ENCODE measurements around the gene BACH1.

The BACH1 gene

DNA sequence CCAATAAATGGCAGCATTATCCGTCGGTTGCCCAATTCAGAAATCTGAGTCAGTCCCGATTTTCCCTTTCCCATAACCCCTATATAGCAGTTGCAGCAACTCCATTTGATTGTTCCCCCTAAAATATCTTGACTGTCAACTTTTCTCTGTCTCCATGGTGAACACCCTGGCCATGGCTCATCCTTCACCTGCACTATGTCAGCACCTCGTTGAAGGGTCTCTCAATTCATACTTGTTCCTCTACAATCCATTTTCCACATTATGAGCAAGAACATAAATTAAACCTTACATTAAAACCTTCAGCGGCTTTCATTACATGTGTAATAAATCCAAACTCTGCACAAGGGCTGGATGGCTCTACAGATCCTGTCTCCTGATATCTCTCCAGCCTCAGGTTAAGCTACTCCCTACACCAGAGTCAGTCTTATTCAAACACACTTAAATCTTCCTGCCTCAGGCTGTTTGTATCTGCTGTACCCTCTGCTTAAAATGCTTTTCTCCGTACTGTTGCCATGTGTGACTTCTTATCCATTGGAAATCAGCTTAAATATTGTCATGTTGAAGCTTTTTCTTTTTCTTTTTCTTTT is 87.3 kb downstream of the BACH1 start:
- no peak for DNase-seq

DNA sequence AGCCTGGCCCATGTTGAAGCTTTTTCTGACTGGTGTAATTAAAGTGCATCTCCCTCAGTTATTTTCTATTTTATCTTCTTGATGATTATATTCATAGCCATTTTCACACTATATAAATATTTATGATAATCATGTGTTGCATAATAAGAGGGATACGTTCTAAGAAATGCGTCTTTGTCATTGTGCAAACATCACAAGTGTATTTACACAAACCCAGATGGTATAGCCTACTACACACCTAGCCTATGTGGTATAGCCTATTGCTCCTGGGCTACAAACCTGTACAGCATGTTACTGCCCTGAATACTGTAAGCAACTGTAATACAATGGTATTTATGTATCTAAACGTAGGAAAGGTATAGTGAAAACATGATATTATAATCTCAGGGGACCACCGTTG is 88.1 kb downstream of the BACH1 start:
- DNase-seq: no peak

GRCh38 chr21:29387598-29387997 is 88.9 kb downstream of the BACH1 start:
- DNase-seq: no peak

- DNase-seq: no peak
These were observed 90.4 kb downstream of the BACH1 start for GRCh38 chr21:29389136-29389535.

GRCh38 chr21:29390778-29391177 is 92.1 kb downstream of the BACH1 start:
- DNase-seq: no peak

GRCh38 chr21:29394051-29394450 is 95.3 kb downstream of the BACH1 start:
- DNase-seq: no peak

Measured in NCI-H510A (cell line).